Uterus (tissue), 4 donors: ENCODE results near the gene ANKRD11. TPM values are rescaled to one million over a fixed set of nuclear protein-coding genes. Genes with fewer than 3 reads are reported as not detected.

Source experiments
- DNase-seq, 2 donors: peaks; one replicate each; pipeline ENCODE4 v3.0.0-alpha.2; 2019 to 2020
- H3K27ac ChIP-seq, 2 donors: fragments of 200-600 bp; sonication (generic); 1 replicate in 1 of 2; 2 replicates in 1 of 2; pipeline ENCODE4 v1.5.1; 2016 to 2018
- H3K27me3 ChIP-seq, 2 donors: fragments of 200-600 bp; sonication (generic); one replicate each; pipeline ENCODE4 v1.5.1; 2018 to 2019; ENCODE audit warnings: control low read depth in 1 of 2
- H3K36me3 ChIP-seq, 2 donors: fragments of 200-600 bp; sonication (generic); one replicate each; pipeline ENCODE4 v1.5.1; 2019; ENCODE audit warnings: control low read depth in 1 of 2
- H3K4me1 ChIP-seq, 2 donors: fragments of 200-600 bp; sonication (generic); one replicate each; pipeline ENCODE4 v1.5.1; 2018 to 2019; ENCODE audit warnings: control low read depth in 1 of 2
- H3K4me3 ChIP-seq, 2 donors: fragments of 200-600 bp; sonication (generic); 1 replicate in 1 of 2; 2 replicates in 1 of 2; pipeline ENCODE4 v1.5.1; 2018 to 2019; ENCODE audit warnings: mild to moderate bottlenecking in 1 of 2
- H3K9me3 ChIP-seq, 2 donors: fragments of 200-600 bp; sonication (generic); one replicate each; pipeline ENCODE4 v1.5.1; 2019; ENCODE audit warnings: control low read depth in 1 of 2
- CTCF ChIP-seq, 4 experiments: fragments of 200-600 bp in 2 of 4; fragments of 450-650 bp in 2 of 4; sonication (generic) in 2 of 4; IDR thresholded peaks; one replicate each; pipeline ENCODE4 v1.5.1; 2016 to 2019; ENCODE audit warnings: antibody characterized with exemption in 4 of 4, mild to moderate bottlenecking in 2 of 4, moderate library complexity in 1 of 4
- POLR2A ChIP-seq, 2 donors: fragments of 450-650 bp; IDR thresholded peaks; one replicate each; pipeline ENCODE4 v1.6.1; 2016; ENCODE audit warnings: antibody characterized with exemption in 2 of 2, mild to moderate bottlenecking in 1 of 2, moderate library complexity in 1 of 2
- intact Hi-C: fragments of 100-400 bp; cut with DNase I; formaldehyde crosslinking; loops from one replicate; pipeline ENCODE4 v1.15.1; 2023; ENCODE audit warnings: low total_unique reads
- total RNA-seq, 4 donors: library from RNA; depleted of rRNA in 3 of 4; stranded (reverse); fragments of >200 nt in 3 of 4; gene quantifications; one replicate each; pipeline versions ENCODE4 v1.1.0 to v1.2.4, GENCODE V29; 2014 to 2023
- donor health status: DM: yes; HTN: yes; CAD: no.

The ANKRD11 gene
- total RNA-seq, 4 donors from 2014 or later, result 20.5 to 182 (median 45.5) TPM

GRCh38 chr16:89346869-89347268, 143.5 kb downstream of the ANKRD11 start:
- Histone ChIP-seq H3K27me3 (no peaks in the 10 kb centered on the region), H3K9me3 (no peaks in the 10 kb centered on the region), H3K4me3 (no peak overlapping the region), H3K27ac (no peak overlapping the region), H3K36me3 (no peaks in the 10 kb centered on the region), H3K4me1 (peaks cover 0 to 17% of the 10 kb centered on the region in 2 donors)
- no peak for DNase-seq
- TF ChIP-seq POLR2A (IDR thresholded peaks at IDR 0.05) (no peak), CTCF (IDR thresholded peaks at IDR 0.05) (no peak)
- intact Hi-C loops, result no loop called here

GRCh38 chr16:89345642-89346150, 144.7 kb downstream of the ANKRD11 start:
- Histone ChIP-seq H3K27ac (no peak overlapping the region), H3K9me3 (no peaks in the 10 kb centered on the region), H3K4me3 (no peak overlapping the region), H3K27me3 (no peaks in the 10 kb centered on the region), H3K4me1 (peaks cover 0 to 17% of the 10 kb centered on the region in 2 donors), H3K36me3 (no peaks in the 10 kb centered on the region)
- TF ChIP-seq CTCF (IDR thresholded peaks at IDR 0.05) (no peak), POLR2A (IDR thresholded peaks at IDR 0.05) (no peak)
- DNase-seq, result no peak
- intact Hi-C loops, result no loop called here

GRCh38 chr16:89344846-89345611, 145.3 kb downstream of the ANKRD11 start:
- intact Hi-C loops, result no loop called here
- H3K27ac ChIP-seq, result no peak overlapping the region

GRCh38 chr16:89344458-89344834, 145.9 kb downstream of the ANKRD11 start:
- DNase-seq, result no peak
- H3K4me1 ChIP-seq, result peaks cover 0 to 20% of the 10 kb centered on the region in 2 donors
- H3K27me3 ChIP-seq, result no peaks in the 10 kb centered on the region
- H3K9me3 ChIP-seq, result no peaks in the 10 kb centered on the region
- TF ChIP-seq CTCF (IDR thresholded peaks at IDR 0.05), result no peak
- no peak for TF ChIP-seq POLR2A (IDR thresholded peaks at IDR 0.05)
- no peak overlapping the region for H3K27ac ChIP-seq
- H3K36me3 ChIP-seq, result no peaks in the 10 kb centered on the region
- no peak overlapping the region for H3K4me3 ChIP-seq
- intact Hi-C loops, result no loop called here

More at GRCh38 chr16:89344846-89345611, 145.3 kb downstream of the ANKRD11 start:
- DNase-seq, result no peak
- Histone ChIP-seq H3K36me3 (no peaks in the 10 kb centered on the region), H3K4me1 (peaks cover 0 to 17% of the 10 kb centered on the region in 2 donors), H3K9me3 (no peaks in the 10 kb centered on the region), H3K4me3 (no peak overlapping the region), H3K27me3 (no peaks in the 10 kb centered on the region)
- TF ChIP-seq CTCF (IDR thresholded peaks at IDR 0.05) (no peak), POLR2A (IDR thresholded peaks at IDR 0.05) (no peak)
